Measurements from ENCODE around the gene UNG. TPM values are rescaled to one million over a fixed set of nuclear protein-coding genes. Genes with fewer than 3 reads are reported as not detected.
"Not testable (repeated sequence)": the region's sequence is repeated elsewhere in the genome, so short reads cannot be mapped to it uniquely, and the experiment has no call there.

The UNG gene
- 10 to 100 TPM in 1 of 2 donors, 1 to 10 TPM in 1; 9.1 to 17.6 TPM for total RNA-seq
- 1 to 10 TPM; 7.4 to 8.5 TPM for polyA plus RNA-seq
- long read RNA-seq, donor 1, transcript UNG-202 (6 exons, 2,130 nt) = major isoform, 48 of 55 reads
- long read RNA-seq, donor 1, partial matches to known transcripts = 4 of 55 reads
- long read RNA-seq, donor 1, other reads (novel, unspliced or antisense) = 0 of 55 reads
- long read RNA-seq, donor 2, transcript UNG-202 (6 exons, 2,130 nt) = major isoform, 17 of 20 reads
- long read RNA-seq, donor 2, partial matches to known transcripts = 1 of 20 reads
- long read RNA-seq, donor 2, other reads (novel, unspliced or antisense) = 1 of 20 reads

GRCh38 chr12:109097435-109098182 lies at the start of gene UNG:
UNG (plus strand) TSS chr12:109097597; CDS start chr12:109097680, 83 bp downstream.
- Histone ChIP-seq H3K9me3 (ENCODE audit: control insufficient read depth, low read length) (no peaks in the 10 kb centered on the region), H3K27ac (ENCODE audit: low read depth in 1 of 2, low read length in 2 of 2) (peak within 1 kb of the TSS in 1 of 2 donors; percentile 30), H3K27me3 (ENCODE audit: control insufficient read depth in 1 of 2, insufficient read depth in 2 of 2, low read length in 1 of 2) (no peaks in the 10 kb centered on the region), H3K36me3 (ENCODE audit: control insufficient read depth in 1 of 2, insufficient read depth in 2 of 2, low read length in 1 of 2) (no peaks in the 10 kb centered on the region), H3K4me1 (ENCODE audit: control insufficient read depth in 1 of 2, insufficient read depth in 2 of 2, low read length in 2 of 2) (no peaks in the 10 kb centered on the region), H3K4me3 (ENCODE audit: low read length in 2 of 2) (peak within 1 kb of the TSS; percentile 68 to 78)
- DNase-seq (peak; percentile 98 to 99), ATAC-seq (ENCODE audit: low FRiP score) (peak; percentile 98)
- intact Hi-C loops (cut with DNase I) = loop anchor here (5.0 to 10.0 kb wide), 3 partner anchors 293 to 763 kb away; partner anchors contain the start of genes CMKLR1 (in 1 of the 2), KCTD10 (in 1 of the 2) and UBE3B (in 1 of the 2)
- 0 to 1% methylated on average over 67 to 71 of the region's 71 CpGs for WGBS, 2 donors

GRCh38 chr12:109048706-109049105 lies 48.7 kb upstream of the UNG start:
- intact Hi-C loops (cut with DNase I); H3K9me3 ChIP-seq (ENCODE audit: control insufficient read depth, low read length); H3K36me3 ChIP-seq (ENCODE audit: control insufficient read depth in 1 of 2, insufficient read depth in 2 of 2, low read length in 1 of 2); DNase-seq; H3K4me3 ChIP-seq (ENCODE audit: low read length in 2 of 2); H3K27me3 ChIP-seq (ENCODE audit: control insufficient read depth in 1 of 2, insufficient read depth in 2 of 2, low read length in 1 of 2); ATAC-seq (ENCODE audit: low FRiP score); H3K27ac ChIP-seq (ENCODE audit: low read depth in 1 of 2, low read length in 2 of 2); H3K4me1 ChIP-seq (ENCODE audit: control insufficient read depth in 1 of 2, insufficient read depth in 2 of 2, low read length in 2 of 2): not testable (repeated sequence)
- 74% methylated on average over 3 of the region's 3 CpGs for WGBS, 2 donors

- not testable (repeated sequence) for H3K36me3 ChIP-seq (ENCODE audit: control insufficient read depth in 1 of 2, insufficient read depth in 2 of 2, low read length in 1 of 2); H3K9me3 ChIP-seq (ENCODE audit: control insufficient read depth, low read length); H3K27ac ChIP-seq (ENCODE audit: low read depth in 1 of 2, low read length in 2 of 2); H3K4me3 ChIP-seq (ENCODE audit: low read length in 2 of 2); H3K27me3 ChIP-seq (ENCODE audit: control insufficient read depth in 1 of 2, insufficient read depth in 2 of 2, low read length in 1 of 2); DNase-seq; H3K4me1 ChIP-seq (ENCODE audit: control insufficient read depth in 1 of 2, insufficient read depth in 2 of 2, low read length in 2 of 2); ATAC-seq (ENCODE audit: low FRiP score)
- intact Hi-C loops (cut with DNase I) = loop anchor here (5.0 kb wide), 1 partner anchor 43 kb away; the partner anchor contains the start of gene ALKBH2 (in 2 of the 2)
- 77 to 79% methylated on average over 8 of the region's 8 CpGs for WGBS, 2 donors
These were observed 47.6 kb upstream of the UNG start for GRCh38 chr12:109049794-109050193.

GRCh38 chr12:109052097-109052413 lies 45.3 kb upstream of the UNG start:
- intact Hi-C loops (cut with DNase I) = loop anchor here (5.0 kb wide), 1 partner anchor 40 kb away; the partner anchor contains the start of gene ALKBH2 (in 2 of the 2)

GRCh38 chr12:109052414-109053323 lies 44.7 kb upstream of the UNG start, which contains the start of gene USP30:
USP30 (plus strand) TSS chr12:109052576; CDS start chr12:109052679, 103 bp downstream.
- WGBS, 2 donors = 0 to 1% methylated on average over 57 to 61 of the region's 61 CpGs
- peak within 1 kb of the TSS; percentile 91 to 97 for H3K4me3 ChIP-seq (ENCODE audit: low read length in 2 of 2)
- intact Hi-C loops (cut with DNase I) = loop anchor here (5.0 kb wide), 1 partner anchor 40 kb away; the partner anchor contains the start of gene ALKBH2 (in 2 of the 2)
- H3K9me3 ChIP-seq (ENCODE audit: control insufficient read depth, low read length) = no peaks in the 10 kb centered on the region
- ATAC-seq (ENCODE audit: low FRiP score) (peak; percentile 97), DNase-seq (peak; percentile 90 to 95)
- H3K27ac ChIP-seq (ENCODE audit: low read depth in 1 of 2, low read length in 2 of 2) = peak within 1 kb of the TSS in 1 of 2 donors; percentile 49
- H3K27me3 ChIP-seq (ENCODE audit: control insufficient read depth in 1 of 2, insufficient read depth in 2 of 2, low read length in 1 of 2) = no peaks in the 10 kb centered on the region
- no peaks in the 10 kb centered on the region for H3K36me3 ChIP-seq (ENCODE audit: control insufficient read depth in 1 of 2, insufficient read depth in 2 of 2, low read length in 1 of 2)
- H3K4me1 ChIP-seq (ENCODE audit: control insufficient read depth in 1 of 2, insufficient read depth in 2 of 2, low read length in 2 of 2) = peaks cover 0 to 4% of the 10 kb centered on the region in 2 donors

More at GRCh38 chr12:109052097-109052413, 45.3 kb upstream of the UNG start:
- peak overlapping the region; percentile 57 to 97 for H3K4me3 ChIP-seq (ENCODE audit: low read length in 2 of 2)
- no peaks in the 10 kb centered on the region for H3K36me3 ChIP-seq (ENCODE audit: control insufficient read depth in 1 of 2, insufficient read depth in 2 of 2, low read length in 1 of 2)
- DNase-seq (no peak), ATAC-seq (ENCODE audit: low FRiP score) (no peak)
- H3K27ac ChIP-seq (ENCODE audit: low read depth in 1 of 2, low read length in 2 of 2) = no peak overlapping the region
- H3K27me3 ChIP-seq (ENCODE audit: control insufficient read depth in 1 of 2, insufficient read depth in 2 of 2, low read length in 1 of 2) = no peaks in the 10 kb centered on the region
- 13 to 15% methylated on average over 6 of the region's 6 CpGs for WGBS, 2 donors
- H3K4me1 ChIP-seq (ENCODE audit: control insufficient read depth in 1 of 2, insufficient read depth in 2 of 2, low read length in 2 of 2) = peaks cover 0 to 4% of the 10 kb centered on the region in 2 donors
- H3K9me3 ChIP-seq (ENCODE audit: control insufficient read depth, low read length) = no peaks in the 10 kb centered on the region

GRCh38 chr12:109053382-109054123 lies 43.8 kb upstream of the UNG start:
- H3K4me1 ChIP-seq (ENCODE audit: control insufficient read depth in 1 of 2, insufficient read depth in 2 of 2, low read length in 2 of 2) = peaks cover 0 to 4% of the 10 kb centered on the region in 2 donors
- no peaks in the 10 kb centered on the region for H3K9me3 ChIP-seq (ENCODE audit: control insufficient read depth, low read length)
- no peaks in the 10 kb centered on the region for H3K36me3 ChIP-seq (ENCODE audit: control insufficient read depth in 1 of 2, insufficient read depth in 2 of 2, low read length in 1 of 2)
- peak overlapping the region in 1 of 2 donors; percentile 24 for H3K27ac ChIP-seq (ENCODE audit: low read depth in 1 of 2, low read length in 2 of 2)
- no peak for DNase-seq
- H3K27me3 ChIP-seq (ENCODE audit: control insufficient read depth in 1 of 2, insufficient read depth in 2 of 2, low read length in 1 of 2) = no peaks in the 10 kb centered on the region
- intact Hi-C loops (cut with DNase I) = loop anchor here (5.0 kb wide), 1 partner anchor 39 kb away; the partner anchor contains the start of gene ALKBH2 (in 2 of the 2)
- ATAC-seq (ENCODE audit: low FRiP score) = no peak
- peak overlapping the region; percentile 91 to 97 for H3K4me3 ChIP-seq (ENCODE audit: low read length in 2 of 2)
- WGBS, 2 donors = 25 to 26% methylated on average over 9 of the region's 9 CpGs

- H3K27ac ChIP-seq (ENCODE audit: low read depth in 1 of 2, low read length in 2 of 2); H3K27me3 ChIP-seq (ENCODE audit: control insufficient read depth in 1 of 2, insufficient read depth in 2 of 2, low read length in 1 of 2); H3K4me1 ChIP-seq (ENCODE audit: control insufficient read depth in 1 of 2, insufficient read depth in 2 of 2, low read length in 2 of 2); DNase-seq; H3K36me3 ChIP-seq (ENCODE audit: control insufficient read depth in 1 of 2, insufficient read depth in 2 of 2, low read length in 1 of 2); H3K9me3 ChIP-seq (ENCODE audit: control insufficient read depth, low read length); ATAC-seq (ENCODE audit: low FRiP score); H3K4me3 ChIP-seq (ENCODE audit: low read length in 2 of 2): not testable (repeated sequence)
- 90 to 92% methylated on average over 4 of the region's 4 CpGs for WGBS, 2 donors
- intact Hi-C loops (cut with DNase I) = loop anchor here (5.0 kb wide), 1 partner anchor 38 kb away; the partner anchor contains the start of gene ALKBH2 (in 2 of the 2)
These were observed 43.3 kb upstream of the UNG start for GRCh38 chr12:109054124-109054513.

All from aorta (tissue), 5 donors.